ENCODE measurements around the gene ABR.
"Not testable (repeated sequence)": the region's sequence is repeated elsewhere in the genome, so short reads cannot be mapped to it uniquely, and the experiment has no call there.

Gene ABR

GRCh38 chr17:1090465-1091189 lies 89.2 kb downstream of the ABR start:
- no peak for DNase-seq

- no peak for DNase-seq
Observed at GRCh38 chr17:1089915-1090314, 89.9 kb downstream of the ABR start.

GRCh38 chr17:1087381-1088241 lies 92.2 kb downstream of the ABR start:
- DNase-seq = peak; percentile 81

- peak; percentile 25 for DNase-seq
Observed at GRCh38 chr17:1083451-1084187, 96.2 kb downstream of the ABR start.

GRCh38 chr17:1082579-1082978 lies 97.2 kb downstream of the ABR start:
- no peak for DNase-seq

GRCh38 chr17:1078831-1079561 lies 100.8 kb downstream of the ABR start:
- DNase-seq = peak; percentile 23

- peak; percentile 58 for DNase-seq
Observed at GRCh38 chr17:1077986-1078711, 101.6 kb downstream of the ABR start.

GRCh38 chr17:1077581-1077985 lies 102.2 kb downstream of the ABR start:
- DNase-seq = peak; percentile 30

- DNase-seq = no peak
Observed at GRCh38 chr17:1076982-1077302, 102.8 kb downstream of the ABR start.

GRCh38 chr17:1076299-1076981 lies 103.3 kb downstream of the ABR start:
- DNase-seq = peak; percentile 15

GRCh38 chr17:1074886-1075605 lies 104.7 kb downstream of the ABR start:
- DNase-seq = no peak

GRCh38 chr17:1073963-1074625 lies 105.7 kb downstream of the ABR start:
- DNase-seq = not testable (repeated sequence)

- no peak for DNase-seq
Observed at GRCh38 chr17:1073241-1073962, 106.4 kb downstream of the ABR start.

- no peak for DNase-seq
Observed at GRCh38 chr17:1072551-1072961, 107.2 kb downstream of the ABR start.

- DNase-seq = no peak
Observed at GRCh38 chr17:1071103-1071825, 108.5 kb downstream of the ABR start.

- no peak for DNase-seq
Observed at GRCh38 chr17:1070411-1070810, 109.4 kb downstream of the ABR start.

GRCh38 chr17:1069847-1070246 lies 109.9 kb downstream of the ABR start:
- no peak for DNase-seq

- DNase-seq = no peak
Observed at GRCh38 chr17:1068356-1068755, 111.4 kb downstream of the ABR start.
